ENCODE results near the gene LNPEP. TPM values are rescaled to one million over a fixed set of nuclear protein-coding genes. Genes with fewer than 3 reads are reported as not detected.

LNPEP gene
- total RNA-seq, 2 donors from 2014 or later: 60.4 to 64.7 TPM

GRCh38 chr5:96969366-96969765 lies 33.5 kb downstream of the LNPEP start:
- ATAC-seq (no peak), DNase-seq (ENCODE audit: low spot score in 2 of 2) (no peak)
- H3K36me3 Mint-ChIP-seq: peaks cover 0 to 22% of the 10 kb centered on the region in 2 donors
- peaks cover 0 to 6% of the 10 kb centered on the region in 2 donors for H3K9me3 Mint-ChIP-seq
- H3K27ac Mint-ChIP-seq: no peak overlapping the region

GRCh38 chr5:96972599-96973334 lies 36.9 kb downstream of the LNPEP start:
- peak in 1 of 2 donors; percentile 17 for ATAC-seq
- H3K27ac Mint-ChIP-seq: peak overlapping the region in 1 of 2 donors; percentile 25
- peaks cover 0 to 7% of the 10 kb centered on the region in 2 donors for H3K36me3 Mint-ChIP-seq
- DNase-seq (ENCODE audit: low spot score in 2 of 2): no peak
- no peaks in the 10 kb centered on the region for H3K9me3 Mint-ChIP-seq

- ATAC-seq: peak; percentile 52 to 73
- no peaks in the 10 kb centered on the region for H3K9me3 Mint-ChIP-seq
- no peak for DNase-seq (ENCODE audit: low spot score in 2 of 2)
- H3K36me3 Mint-ChIP-seq: peaks cover 0 to 8% of the 10 kb centered on the region in 2 donors
- H3K27ac Mint-ChIP-seq: peak overlapping the region in 1 of 2 donors; percentile 33
These were observed 37.9 kb downstream of the LNPEP start for GRCh38 chr5:96973532-96974401.

GRCh38 chr5:96975656-96976055 lies 39.8 kb downstream of the LNPEP start:
- H3K36me3 Mint-ChIP-seq: peaks cover 9 to 26% of the 10 kb centered on the region in 2 donors
- DNase-seq (ENCODE audit: low spot score in 2 of 2) (no peak), ATAC-seq (no peak)
- H3K27ac Mint-ChIP-seq: no peak overlapping the region
- H3K9me3 Mint-ChIP-seq: no peaks in the 10 kb centered on the region

DNA sequence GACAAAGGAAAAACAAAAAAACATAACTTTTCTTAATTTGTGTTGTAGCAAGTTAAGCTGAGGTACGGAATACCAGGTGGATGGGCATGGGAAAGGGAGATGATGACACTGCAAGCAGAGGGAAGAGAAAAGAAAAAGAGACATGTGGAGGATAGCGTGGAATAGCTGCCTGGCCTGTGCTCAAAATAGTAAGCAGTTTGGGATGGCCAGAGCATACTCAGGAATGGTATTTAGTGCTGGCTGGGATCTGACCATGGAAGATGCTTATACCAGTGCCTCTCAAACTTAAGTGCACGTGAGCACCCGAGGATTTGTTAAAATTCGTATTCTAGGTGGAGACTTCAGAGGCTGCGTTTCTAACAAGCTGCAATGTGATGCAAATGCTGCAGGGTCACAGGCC lies 41.3 kb downstream of the LNPEP start:
- ATAC-seq: no peak
- H3K27ac Mint-ChIP-seq: no peak overlapping the region
- peaks cover 14 to 26% of the 10 kb centered on the region in 2 donors for H3K36me3 Mint-ChIP-seq
- H3K9me3 Mint-ChIP-seq: no peaks in the 10 kb centered on the region
- DNase-seq (ENCODE audit: low spot score in 2 of 2): no peak

GRCh38 chr5:96978812-96979449 lies 43.1 kb downstream of the LNPEP start:
- Mint-ChIP-seq H3K9me3 (no peaks in the 10 kb centered on the region), H3K27ac (no peak overlapping the region), H3K36me3 (peaks cover 14 to 19% of the 10 kb centered on the region in 2 donors)
- no peak for DNase-seq (ENCODE audit: low spot score in 2 of 2)
- no peak for ATAC-seq

DNA sequence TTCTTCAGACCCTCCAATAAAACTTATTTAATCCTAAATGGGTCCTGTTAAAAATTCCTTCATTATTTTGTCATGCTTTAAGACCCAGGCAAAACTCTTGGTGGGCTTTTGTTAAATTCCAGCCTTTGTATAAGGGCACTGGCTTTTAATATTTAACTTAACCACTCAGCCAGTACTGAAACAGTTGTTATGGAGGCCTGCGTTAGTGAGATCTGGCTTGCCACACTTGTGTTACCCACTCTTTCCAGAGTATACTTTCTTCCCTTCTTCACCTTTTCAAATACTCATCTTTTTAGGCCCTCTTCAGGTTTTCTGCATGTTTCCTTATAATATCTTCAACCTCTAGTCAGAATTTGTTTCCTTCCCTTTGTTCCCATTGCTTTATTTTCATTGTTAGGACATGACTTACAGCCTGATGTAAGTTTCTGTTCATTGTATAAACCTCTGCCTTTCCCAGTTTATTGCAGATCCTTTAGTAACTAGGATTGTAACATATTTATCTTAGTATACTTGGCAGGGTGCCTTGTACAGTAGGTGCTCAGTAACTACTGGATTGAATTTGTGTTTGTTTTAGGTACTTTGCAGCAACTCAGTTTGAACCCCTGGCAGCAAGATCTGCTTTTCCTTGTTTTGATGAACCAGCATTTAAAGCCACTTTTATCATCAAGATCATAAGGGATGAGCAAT lies 48.8 kb downstream of the LNPEP start:
- peaks cover 6 to 23% of the 10 kb centered on the region in 2 donors for H3K36me3 Mint-ChIP-seq
- H3K9me3 Mint-ChIP-seq: no peaks in the 10 kb centered on the region
- no peak overlapping the region for H3K27ac Mint-ChIP-seq
- ATAC-seq (no peak), DNase-seq (ENCODE audit: low spot score in 2 of 2) (no peak)

DNA sequence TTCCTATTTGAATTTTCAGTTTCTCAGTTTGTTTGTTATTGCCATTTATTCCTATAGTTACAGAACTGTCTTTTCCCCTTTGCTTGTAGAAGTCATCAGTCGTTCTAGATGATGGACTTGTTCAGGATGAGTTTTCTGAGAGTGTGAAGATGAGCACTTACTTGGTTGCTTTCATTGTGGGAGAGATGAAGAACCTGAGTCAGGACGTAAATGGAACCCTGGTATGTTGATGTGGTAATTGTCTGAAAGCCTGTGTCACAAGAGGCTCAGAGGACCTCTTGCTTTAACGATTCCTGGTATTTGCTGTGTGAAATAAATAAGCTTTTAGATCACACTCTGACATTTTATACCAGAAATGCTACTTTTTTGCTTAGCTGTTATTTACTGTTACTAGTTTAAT lies 50.6 kb downstream of the LNPEP start:
- peaks cover 5 to 26% of the 10 kb centered on the region in 2 donors for H3K36me3 Mint-ChIP-seq
- ATAC-seq: peak; percentile 56 to 90

DNA sequence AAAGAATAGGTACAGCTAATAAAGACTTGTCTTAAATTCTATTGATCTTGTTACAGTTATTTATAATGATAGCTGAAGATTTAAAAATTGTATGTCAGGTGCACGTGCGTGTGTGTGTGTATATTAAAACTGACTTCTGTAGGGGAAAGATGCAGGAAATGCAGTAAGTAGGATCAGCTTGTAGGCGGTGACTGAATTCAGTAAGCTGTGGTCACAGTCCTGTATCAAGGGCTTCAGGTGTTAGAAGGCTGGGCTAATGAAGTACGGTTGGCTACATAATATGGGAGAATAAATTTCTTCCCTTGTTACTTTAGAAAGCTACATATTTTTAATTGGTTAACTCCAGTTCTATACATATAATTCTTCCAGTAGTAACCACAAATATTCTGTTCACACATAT lies 54.2 kb downstream of the LNPEP start:
- ATAC-seq: no peak
- no peak for DNase-seq (ENCODE audit: low spot score in 2 of 2)
- peaks cover 0 to 52% of the 10 kb centered on the region in 2 donors for H3K36me3 Mint-ChIP-seq
- H3K27ac Mint-ChIP-seq: no peak overlapping the region
- no peaks in the 10 kb centered on the region for H3K9me3 Mint-ChIP-seq

More for the DNA sequence above, 50.6 kb downstream of the LNPEP start:
- no peaks in the 10 kb centered on the region for H3K9me3 Mint-ChIP-seq
- DNase-seq (ENCODE audit: low spot score in 2 of 2): no peak
- peak overlapping the region in 1 of 2 donors; percentile 21 for H3K27ac Mint-ChIP-seq

DNA sequence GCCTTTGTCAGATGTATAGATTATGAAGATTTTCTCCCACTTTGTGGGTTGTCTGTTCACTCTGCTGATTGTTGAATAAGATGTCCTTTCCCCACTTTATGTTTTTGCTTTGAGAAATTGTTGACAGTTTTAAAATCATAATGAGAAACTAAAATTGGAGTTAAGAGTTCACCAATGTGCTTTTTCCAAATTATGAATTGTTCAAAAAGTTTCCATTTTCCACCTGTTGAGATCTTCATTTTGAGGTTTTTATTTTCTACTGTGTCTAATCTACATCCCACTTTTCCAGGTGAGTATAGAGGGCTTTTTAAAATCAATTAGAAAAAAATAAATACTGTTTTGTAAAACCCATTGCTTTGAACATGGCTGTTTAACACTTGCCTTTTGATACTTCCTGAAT lies 55.8 kb downstream of the LNPEP start:
- Mint-ChIP-seq H3K27ac (no peak overlapping the region), H3K36me3 (peaks cover 0 to 43% of the 10 kb centered on the region in 2 donors), H3K9me3 (no peaks in the 10 kb centered on the region)
- no peak for ATAC-seq
- no peak for DNase-seq (ENCODE audit: low spot score in 2 of 2)

DNA sequence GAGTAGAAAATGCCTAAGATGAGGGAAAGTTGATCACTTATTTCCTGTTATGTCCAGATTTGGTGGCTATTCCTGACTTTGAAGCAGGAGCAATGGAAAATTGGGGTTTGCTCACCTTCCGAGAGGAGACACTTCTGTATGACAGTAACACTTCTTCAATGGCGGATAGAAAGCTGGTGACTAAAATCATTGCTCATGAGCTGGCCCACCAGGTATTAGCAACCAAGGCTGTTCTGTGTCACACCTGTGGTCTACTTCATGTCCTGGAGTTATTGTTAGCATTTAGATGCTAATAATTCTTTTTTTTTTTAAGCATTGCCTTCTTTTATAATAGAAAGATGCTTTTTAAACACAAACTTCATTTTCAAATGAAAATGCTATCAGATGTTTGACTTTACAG lies 57.9 kb downstream of the LNPEP start:
- no peak overlapping the region for H3K27ac Mint-ChIP-seq
- H3K9me3 Mint-ChIP-seq: no peaks in the 10 kb centered on the region
- H3K36me3 Mint-ChIP-seq: peaks cover 6 to 48% of the 10 kb centered on the region in 2 donors
- ATAC-seq (peak in 1 of 2 donors; percentile 61), DNase-seq (ENCODE audit: low spot score in 2 of 2) (no peak)

GRCh38 chr5:96994493-96994892 lies 58.6 kb downstream of the LNPEP start:
- no peaks in the 10 kb centered on the region for H3K9me3 Mint-ChIP-seq
- no peak for DNase-seq (ENCODE audit: low spot score in 2 of 2)
- peaks cover 10 to 45% of the 10 kb centered on the region in 2 donors for H3K36me3 Mint-ChIP-seq
- ATAC-seq: peak; percentile 57 to 83
- peak overlapping the region; percentile 3 to 65 for H3K27ac Mint-ChIP-seq

DNA sequence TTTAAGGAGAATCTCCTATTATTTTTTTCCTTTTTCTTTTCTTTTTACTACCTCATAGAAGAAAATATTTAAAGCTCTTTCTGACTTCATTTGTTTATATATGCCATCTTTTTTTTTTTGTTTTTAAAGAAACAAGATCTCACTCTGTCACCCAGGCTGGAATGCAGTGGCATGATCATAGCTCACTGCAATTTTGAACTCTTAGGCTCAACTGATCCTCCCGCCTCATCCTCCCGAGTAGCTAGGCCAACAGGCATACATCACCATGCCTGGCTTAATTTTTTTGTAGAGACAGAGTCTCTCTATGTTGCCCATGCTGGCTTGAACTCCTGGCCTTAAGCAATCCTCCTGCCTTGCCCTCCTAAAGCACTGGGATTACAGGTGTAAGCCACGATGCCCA lies 59.5 kb downstream of the LNPEP start:
- H3K27ac Mint-ChIP-seq: no peak overlapping the region
- ATAC-seq (no peak), DNase-seq (ENCODE audit: low spot score in 2 of 2) (no peak)
- no peaks in the 10 kb centered on the region for H3K9me3 Mint-ChIP-seq
- peaks cover 10 to 36% of the 10 kb centered on the region in 2 donors for H3K36me3 Mint-ChIP-seq

DNA sequence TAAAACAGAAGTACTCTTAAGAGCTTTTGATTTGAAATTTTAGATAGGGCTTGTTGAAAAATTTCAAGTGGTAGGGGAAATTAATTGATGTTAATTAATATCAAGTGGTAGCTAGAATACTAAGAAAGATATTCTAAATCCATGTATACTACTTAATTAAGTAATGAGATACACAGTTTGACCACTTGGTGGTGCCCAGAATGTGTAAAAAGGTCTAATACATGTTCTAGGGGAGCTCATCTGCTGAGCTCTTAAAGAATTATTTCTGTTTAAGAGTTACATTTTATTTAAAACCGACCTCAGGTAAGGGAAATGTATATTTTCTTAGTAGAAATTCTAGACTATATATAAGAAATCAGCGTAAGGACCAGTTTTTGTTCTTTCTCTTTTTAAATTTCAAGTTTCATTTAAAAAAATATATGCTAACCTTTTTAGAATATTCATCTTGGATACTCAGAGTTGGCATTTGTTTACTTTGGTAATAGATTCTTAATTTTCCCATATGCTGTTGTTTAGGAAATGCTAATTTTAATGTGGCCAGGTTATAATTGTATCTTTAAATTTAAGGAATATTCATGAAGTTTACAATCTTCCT lies 61.5 kb downstream of the LNPEP start:
- DNase-seq (ENCODE audit: low spot score in 2 of 2) (no peak), ATAC-seq (no peak)
- H3K36me3 Mint-ChIP-seq: peaks cover 10 to 23% of the 10 kb centered on the region in 2 donors
- no peak overlapping the region for H3K27ac Mint-ChIP-seq
- H3K9me3 Mint-ChIP-seq: no peaks in the 10 kb centered on the region

- Mint-ChIP-seq H3K9me3 (no peaks in the 10 kb centered on the region), H3K27ac (no peak overlapping the region), H3K36me3 (peaks cover 5 to 10% of the 10 kb centered on the region in 2 donors)
- DNase-seq (ENCODE audit: low spot score in 2 of 2) (no peak), ATAC-seq (no peak)
These were observed 64.0 kb downstream of the LNPEP start for GRCh38 chr5:96999856-97000255.

GRCh38 chr5:97000391-97000790 lies 64.5 kb downstream of the LNPEP start:
- DNase-seq (ENCODE audit: low spot score in 2 of 2) (no peak), ATAC-seq (no peak)
- peaks cover 5 to 10% of the 10 kb centered on the region in 2 donors for H3K36me3 Mint-ChIP-seq
- no peak overlapping the region for H3K27ac Mint-ChIP-seq
- no peaks in the 10 kb centered on the region for H3K9me3 Mint-ChIP-seq
